AG04450 (cell line): ENCODE results near the gene CTRB1. TPM values are rescaled to one million over a fixed set of nuclear protein-coding genes. Genes with fewer than 3 reads are reported as not detected.
A peak's percentile ranks its signal among the peaks of the same experiment; 100 is the strongest.

Experiments
- CTCF ChIA-PET: fragments of 300-600, 350-600 bp; formaldehyde crosslinking; extraction: SDS; loops from one replicate; lab custom pipeline; 2022; ENCODE audit warnings: antibody characterized with exemption, inconsistent platforms; lab: Charles Lee
- POLR2A ChIA-PET: fragments of 350-600 bp; formaldehyde crosslinking; extraction: SDS; loops from one replicate; lab custom pipeline; 2021; ENCODE audit warnings: antibody characterized with exemption, inconsistent platforms; lab: Yijun Ruan, JAX
- DNase-seq: peaks from one replicate; pipeline ENCODE4 v3.0.0-alpha.2; 2011; ENCODE audit warnings: low read depth, low spot score
- H3K27ac ChIP-seq: one replicate; pipeline ENCODE4 v1.5.1; 2012; ENCODE audit warnings: low read depth, low read length, control low read depth
- H3K27me3 ChIP-seq: one replicate; pipeline ENCODE4 v1.6.0; 2012; ENCODE audit warnings: low read length; ENCODE audit not compliant: control insufficient read depth, insufficient read depth
- H3K4me3 ChIP-seq: 2 replicates; pipeline ENCODE4 v1.5.1; 2011; ENCODE audit warnings: mild to moderate bottlenecking, low read depth, low read length, control low read depth
- H3K9me3 ChIP-seq: 2 replicates; pipeline ENCODE4 v1.5.1; 2012; ENCODE audit warnings: low read length; ENCODE audit not compliant: control insufficient read depth, insufficient read depth
- polyA plus RNA-seq: library from polyadenylated mRNA; depleted of rRNA; stranded (reverse); fragments of >200 nt; gene quantifications from 2 replicates; pipeline ENCODE4 v1.2.3, GENCODE V29; 2011; rRNA removed
- TF ChIP-seq, protein P1 (sequence below): IDR thresholded peaks from 2 replicates; pipeline ENCODE4 v1.5.1; 2011; ENCODE audit warnings: low read depth, low read length, control low read depth, inconsistent platforms

Gene CTRB1
- polyA plus RNA-seq, 1 experiment = not detected

DNA sequence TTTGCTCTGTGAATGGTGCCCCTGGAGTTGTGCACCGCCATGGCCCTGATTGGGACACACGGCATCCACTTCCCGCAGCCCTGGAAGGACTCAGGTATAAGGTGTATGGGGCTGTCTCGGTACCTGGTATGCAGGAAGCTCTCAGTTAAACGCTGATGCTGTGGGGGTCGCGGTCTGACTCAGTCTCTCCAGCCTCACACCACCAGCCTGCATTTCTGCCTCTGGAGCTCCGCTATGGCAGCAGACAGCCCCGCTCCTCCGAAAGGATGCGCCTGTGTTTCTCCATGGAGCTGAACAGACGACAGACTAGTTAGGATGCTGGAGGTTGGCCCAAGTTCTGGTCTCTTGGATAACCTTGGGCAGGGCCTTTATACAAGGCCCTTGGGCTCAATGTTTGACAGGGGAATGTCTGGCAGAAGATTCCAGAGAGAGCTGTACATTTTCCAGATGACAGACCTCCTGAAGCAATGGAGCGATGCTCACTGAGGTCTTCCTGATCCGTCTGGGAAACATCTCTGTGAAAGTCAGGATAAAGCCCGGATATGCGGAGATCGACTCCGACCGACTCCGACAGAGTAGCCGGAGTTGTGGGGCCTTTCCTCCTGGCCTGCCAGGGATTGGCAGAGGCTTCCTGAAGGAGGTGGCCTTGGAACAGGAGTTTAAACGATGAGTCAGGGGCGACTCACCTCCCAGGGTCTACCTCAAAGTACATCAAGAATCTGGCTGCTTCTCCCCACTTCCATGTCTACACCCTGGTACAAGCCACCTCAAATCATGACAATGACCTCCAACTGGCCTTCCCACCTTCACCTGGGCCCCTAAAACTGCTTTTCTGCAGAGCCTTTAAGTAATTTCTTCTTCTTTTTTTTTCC, 54.5 kb downstream of the CTRB1 start:
- DNase-seq = no peak
- CTCF ChIA-PET = interaction anchor here (0.5 kb wide), 1 partner anchor 11 kb away, joined by 5 read pairs; no protein-coding TSS in a partner anchor
- TF ChIP-seq, protein P1, sequence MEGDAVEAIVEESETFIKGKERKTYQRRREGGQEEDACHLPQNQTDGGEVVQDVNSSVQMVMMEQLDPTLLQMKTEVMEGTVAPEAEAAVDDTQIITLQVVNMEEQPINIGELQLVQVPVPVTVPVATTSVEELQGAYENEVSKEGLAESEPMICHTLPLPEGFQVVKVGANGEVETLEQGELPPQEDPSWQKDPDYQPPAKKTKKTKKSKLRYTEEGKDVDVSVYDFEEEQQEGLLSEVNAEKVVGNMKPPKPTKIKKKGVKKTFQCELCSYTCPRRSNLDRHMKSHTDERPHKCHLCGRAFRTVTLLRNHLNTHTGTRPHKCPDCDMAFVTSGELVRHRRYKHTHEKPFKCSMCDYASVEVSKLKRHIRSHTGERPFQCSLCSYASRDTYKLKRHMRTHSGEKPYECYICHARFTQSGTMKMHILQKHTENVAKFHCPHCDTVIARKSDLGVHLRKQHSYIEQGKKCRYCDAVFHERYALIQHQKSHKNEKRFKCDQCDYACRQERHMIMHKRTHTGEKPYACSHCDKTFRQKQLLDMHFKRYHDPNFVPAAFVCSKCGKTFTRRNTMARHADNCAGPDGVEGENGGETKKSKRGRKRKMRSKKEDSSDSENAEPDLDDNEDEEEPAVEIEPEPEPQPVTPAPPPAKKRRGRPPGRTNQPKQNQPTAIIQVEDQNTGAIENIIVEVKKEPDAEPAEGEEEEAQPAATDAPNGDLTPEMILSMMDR = no peak
- Histone ChIP-seq H3K27ac (peak overlapping the region; percentile 11), H3K9me3 (no peaks in the 10 kb centered on the region), H3K4me3 (no peak overlapping the region), H3K27me3 (no peaks in the 10 kb centered on the region)
- POLR2A ChIA-PET = no interaction called here

Other genes starting within 250 kb of the CTRB1 start
- gene WDR59, start 233.9 kb upstream of the CTRB1 start, polyA plus RNA-seq = 45.6 and 48.1 TPM in 2 replicates
- gene ZNRF1, start 220.0 kb upstream of the CTRB1 start, polyA plus RNA-seq = 31.6 and 36.5 TPM in 2 replicates
- 0.38 and 0.51 TPM in 2 replicates for gene LDHD, start 102.2 kb upstream of the CTRB1 start, polyA plus RNA-seq
- gene ZFP1, start 70.5 kb upstream of the CTRB1 start, polyA plus RNA-seq = 8.5 and 11.6 TPM in 2 replicates
- gene CTRB2, start 11.8 kb upstream of the CTRB1 start, polyA plus RNA-seq = not detected in 2 replicates
- gene BCAR1, start 32.6 kb downstream of the CTRB1 start, polyA plus RNA-seq = 16.1 and 26.9 TPM in 2 replicates
- 64.0 and 81.6 TPM in 2 replicates for gene CFDP1, start 214.5 kb downstream of the CTRB1 start, polyA plus RNA-seq
- gene TMEM170A, start 245.7 kb downstream of the CTRB1 start, polyA plus RNA-seq = 8.0 and 13.3 TPM in 2 replicates